HG03439 (cell line): ENCODE data around the gene NEU1.
A peak's percentile ranks its signal among the peaks of the same experiment; 100 is the strongest.
"Not testable (repeated sequence)": the region's sequence is repeated elsewhere in the genome, so short reads cannot be mapped to it uniquely, and the experiment has no call there.

ENCODE experiments used
- ATAC-seq: cut with Tn5 transposase; IDR thresholded peaks from one replicate; pipeline ENCODE4 v1.9.1; 2021; ENCODE audit warnings: mild to moderate bottlenecking, moderate library complexity; ENCODE audit not compliant: unreplicated experiment

NEU1 gene

GRCh38 chr6:31862344-31863235, at the start of gene NEU1:
Gene NEU1 (minus strand): TSS chr6:31862821. CDS start chr6:31862776, 45 bp downstream.
- peak; percentile 91 for ATAC-seq

- no peak for ATAC-seq
Observed at GRCh38 chr6:31911826-31912585, 49.4 kb upstream of the NEU1 start.

- peak; percentile 4 for ATAC-seq
Observed at GRCh38 chr6:31909298-31909697, 46.7 kb upstream of the NEU1 start.

- ATAC-seq, result peak; percentile 76
Observed at GRCh38 chr6:31908791-31909190, 46.2 kb upstream of the NEU1 start.

- not testable (repeated sequence) for ATAC-seq
Observed at GRCh38 chr6:31908255-31908654, 45.6 kb upstream of the NEU1 start.

GRCh38 chr6:31907158-31907813, 44.7 kb upstream of the NEU1 start:
- no peak for ATAC-seq

GRCh38 chr6:31906727-31907126, 44.1 kb upstream of the NEU1 start:
- ATAC-seq, result not testable (repeated sequence)

GRCh38 chr6:31906122-31906521, 43.5 kb upstream of the NEU1 start:
- no peak for ATAC-seq

GRCh38 chr6:31905041-31905440, 42.4 kb upstream of the NEU1 start:
- ATAC-seq, result no peak

- no peak for ATAC-seq
Observed at GRCh38 chr6:31903957-31904356, 41.3 kb upstream of the NEU1 start.

- peak; percentile 47 for ATAC-seq
Observed at GRCh38 chr6:31901953-31902643, 39.5 kb upstream of the NEU1 start, which contains the start of gene ZBTB12. Gene ZBTB12 (minus strand): TSS chr6:31902086. CDS start chr6:31901305, 781 bp downstream.

GRCh38 chr6:31901415-31901952, 38.9 kb upstream of the NEU1 start:
- ATAC-seq, result no peak

GRCh38 chr6:31900917-31901414, 38.3 kb upstream of the NEU1 start:
- no peak for ATAC-seq

- ATAC-seq, result no peak
Observed at GRCh38 chr6:31899882-31900722, 37.5 kb upstream of the NEU1 start.

GRCh38 chr6:31899215-31899614, 36.6 kb upstream of the NEU1 start:
- no peak for ATAC-seq

GRCh38 chr6:31898383-31899011, 35.9 kb upstream of the NEU1 start:
- ATAC-seq, result no peak

- peak; percentile 38 for ATAC-seq
Observed at GRCh38 chr6:31897612-31898382, 35.2 kb upstream of the NEU1 start, which contains the start of gene EHMT2. Gene EHMT2 (minus strand): TSS chr6:31897698. CDS start chr6:31897677, 21 bp downstream.
